HCT116 (cell line): ENCODE results near the gene LSM12. TPM values are rescaled to one million over a fixed set of nuclear protein-coding genes. Genes with fewer than 3 reads are reported as not detected.

ENCODE experiments used
- ATAC-seq: fragments of 200-7000 bp; cut with Tn5 transposase; 2 replicates; pipeline ENCODE4 v1.9.1; 2020; ENCODE audit warnings: mild to moderate bottlenecking, moderate library complexity
- BruUV-seq: library from RNA; stranded (reverse); fragments of 400-500 nt; replicated peaks from 2 replicates; lab custom pipeline; 2021; lab: Mats Ljungman, UMichigan
- CTCF ChIA-PET: fragments of 300-600 bp; sonication (Branson Sonifier 250); formaldehyde crosslinking; loops from one replicate; lab custom pipeline; 2021; ENCODE audit warnings: antibody characterized with exemption; lab: Charles Lee
- POLR2A ChIA-PET: fragments of 300-600, 350-600 bp; sonication (Branson Sonifier 250); formaldehyde crosslinking; loops from one replicate; lab custom pipeline; 2021; ENCODE audit warnings: antibody characterized with exemption; lab: Charles Lee
- RAD21 ChIA-PET, 2 experiments: fragments of 300-600 bp; sonication (Branson Sonifier 250); formaldehyde crosslinking; loops; one replicate each; lab custom pipeline; 2023; ENCODE audit warnings: low total read pairs in 2 of 2; ENCODE audit not compliant: uncharacterized antibody in 2 of 2, unreplicated experiment in 2 of 2, low non-redundant PET in 1 of 2; lab: Charles Lee
- DNase-seq: peaks from one replicate; pipeline ENCODE4 v3.0.0-alpha.2; 2010; ENCODE audit warnings: low read depth, low spot score
- H2AFZ ChIP-seq: fragments of 200-600 bp; shearing (Covaris generic), sonication (generic); 2 replicates; pipeline ENCODE4 v1.6.1; 2017; ENCODE audit warnings: low read depth, mixed run types, mixed read lengths, antibody characterized with exemption, low read length; ENCODE audit not compliant: poor library complexity, severe bottlenecking
- H3K27ac ChIP-seq: 2 replicates; pipeline ENCODE4 v1.5.1; 2012; ENCODE audit warnings: low read depth, low read length
- H3K27me3 ChIP-seq: fragments of 200-600 bp; sonication (generic); 2 replicates; pipeline ENCODE4 v1.6.1; 2016; ENCODE audit warnings: mixed run types, low read length, mixed read lengths; ENCODE audit not compliant: insufficient read depth
- H3K36me3 ChIP-seq, 2 experiments: fragments of 200-500 bp in 1 of 2; fragments of 200-600 bp in 1 of 2; sonication (Bioruptor generic) in 1 of 2; sonication (generic) in 1 of 2; 2 replicates each; pipeline versions ENCODE4 v1.5.1 to v1.6.1; 2014 to 2016; ENCODE audit warnings: low read length in 2 of 2, inconsistent platforms in 1 of 2, mixed read lengths in 1 of 2, mixed run types in 1 of 2; ENCODE audit not compliant: insufficient read depth in 2 of 2, control insufficient read depth in 1 of 2
- H3K4me1 ChIP-seq, 2 experiments: fragments of 200-600 bp in 1 of 2; sonication (generic) in 1 of 2; 2 replicates each; pipeline versions ENCODE4 v1.5.1 to v1.6.1; 2012 to 2017; ENCODE audit warnings: low read length in 2 of 2, inconsistent platforms in 1 of 2, mild to moderate bottlenecking in 1 of 2, mixed read lengths in 1 of 2, mixed run types in 1 of 2, moderate library complexity in 1 of 2; ENCODE audit not compliant: insufficient read depth in 2 of 2, control insufficient read depth in 1 of 2
- H3K4me2 ChIP-seq: fragments of 200-600 bp; sonication (generic); 2 replicates; pipeline ENCODE4 v1.6.1; 2017; ENCODE audit warnings: mixed run types, low read length, mixed read lengths
- H3K4me3 ChIP-seq, 2 experiments: fragments of 200-600 bp in 1 of 2; sonication (generic) in 1 of 2; replicated peaks in 1 of 2; 2 replicates each; pipeline ENCODE4 v1.5.1; 2011 to 2016; ENCODE audit warnings: low read length in 2 of 2, control low read depth in 1 of 2, low read depth in 1 of 2, mild to moderate bottlenecking in 1 of 2, mixed read lengths in 1 of 2, mixed run types in 1 of 2
- H3K79me2 ChIP-seq: fragments of 200-600 bp; sonication (generic); 2 replicates; pipeline ENCODE4 v1.6.1; 2017; ENCODE audit warnings: mild to moderate bottlenecking, mixed run types, low read length, moderate library complexity, mixed read lengths; ENCODE audit not compliant: insufficient read depth
- H3K9ac ChIP-seq: fragments of 200-600 bp; sonication (generic); 2 replicates; pipeline ENCODE4 v1.6.1; 2016; ENCODE audit warnings: low read length, mixed read lengths
- H3K9me2 ChIP-seq: fragments of 200-600 bp; sonication (generic), shearing (Covaris generic); 2 replicates; pipeline ENCODE4 v1.6.1; 2017; ENCODE audit warnings: mixed run types, mild to moderate bottlenecking, moderate library complexity; ENCODE audit not compliant: insufficient read depth
- H3K9me3 ChIP-seq, 2 experiments: fragments of 200-500 bp in 1 of 2; fragments of 200-600 bp in 1 of 2; sonication (Bioruptor generic) in 1 of 2; sonication (generic) in 1 of 2; 2 replicates each; pipeline ENCODE4 v1.6.1; 2014 to 2017; ENCODE audit warnings: low read length in 2 of 2, mixed read lengths in 2 of 2, inconsistent platforms in 1 of 2, low read depth in 1 of 2, mild to moderate bottlenecking in 1 of 2, mixed run types in 1 of 2, moderate library complexity in 1 of 2; ENCODE audit not compliant: control insufficient read depth in 1 of 2, insufficient read depth in 1 of 2
- H4K20me1 ChIP-seq: fragments of 200-600 bp; sonication (generic), shearing (Covaris generic); 2 replicates; pipeline ENCODE4 v1.6.1; 2017; ENCODE audit warnings: mixed run types, mild to moderate bottlenecking, moderate library complexity; ENCODE audit not compliant: insufficient read depth
- ATF3 ChIP-seq: IDR thresholded peaks from 2 replicates; pipeline ENCODE4 v1.6.1; 2012
- CBX3 ChIP-seq: IDR thresholded peaks from 2 replicates; pipeline ENCODE4 v1.6.1; 2012; ENCODE audit warnings: low read depth
- CEBPB ChIP-seq: IDR thresholded peaks from 2 replicates; pipeline ENCODE4 v1.6.1; 2012; ENCODE audit warnings: low read depth
- CTCF ChIP-seq, 3 experiments: fragments of 200-600 bp in 1 of 3; sonication (generic) in 1 of 3; IDR thresholded peaks in 2 of 3; conservative IDR thresholded peaks in 1 of 3; 2 replicates each; pipeline ENCODE4 v1.5.1; 2012 to 2017; ENCODE audit warnings: low read depth in 2 of 3, low read length in 2 of 3, antibody characterized with exemption in 1 of 3, borderline replicate concordance in 1 of 3, control low read depth in 1 of 3, mild to moderate bottlenecking in 1 of 3, mixed read lengths in 1 of 3, mixed run types in 1 of 3, moderate library complexity in 1 of 3; ENCODE audit not compliant: insufficient read depth in 1 of 3
- JUND ChIP-seq: IDR thresholded peaks from 2 replicates; pipeline ENCODE4 v1.6.1; 2012
- POLR2AphosphoS5 ChIP-seq: IDR thresholded peaks from 2 replicates; pipeline ENCODE4 v1.6.1; 2011; ENCODE audit warnings: mild to moderate bottlenecking, low read depth, low read length, moderate library complexity
- RAD21 ChIP-seq: IDR thresholded peaks from 2 replicates; pipeline ENCODE4 v1.6.1; 2012; ENCODE audit warnings: low read depth, mild to moderate bottlenecking
- REST ChIP-seq: IDR thresholded peaks from 2 replicates; pipeline ENCODE4 v1.6.1; 2012; ENCODE audit warnings: low read depth
- SIN3A ChIP-seq: IDR thresholded peaks from 2 replicates; pipeline ENCODE4 v1.6.1; 2012; ENCODE audit warnings: low read depth
- SP1 ChIP-seq: IDR thresholded peaks from 2 replicates; pipeline ENCODE4 v1.6.1; 2012; ENCODE audit warnings: low read depth
- YY1 ChIP-seq: IDR thresholded peaks from 2 replicates; pipeline ENCODE4 v1.6.1; 2011; ENCODE audit warnings: low read length, low read depth, moderate library complexity, mild to moderate bottlenecking; ENCODE audit not compliant: insufficient replicate concordance; ENCODE audit errors: extremely low read depth
- ZBTB33 ChIP-seq: IDR thresholded peaks from 2 replicates; pipeline ENCODE4 v1.6.1; 2011; ENCODE audit warnings: mild to moderate bottlenecking, low read length, moderate library complexity; ENCODE audit not compliant: insufficient replicate concordance; ENCODE audit errors: extremely low read depth
- ZNF274 ChIP-seq: fragments of 200-500 bp; sonication (Bioruptor generic); IDR thresholded peaks from 2 replicates; pipeline ENCODE4 v1.6.1; 2014; ENCODE audit warnings: mild to moderate bottlenecking, low read depth, low read length, inconsistent platforms
- intact Hi-C: fragments of 100-400 bp; cut with micrococcal nuclease; formaldehyde crosslinking; loops from 2 replicates; pipeline ENCODE4 v1.10.0; 2022
- total RNA-seq: library from RNA; stranded (reverse); gene quantifications from one replicate; pipeline ENCODE4 v1.2.1, GENCODE V29; 2021; ENCODE audit not compliant: unreplicated experiment

LSM12 gene
- total RNA-seq, 1 experiment from 2014 or later = 99.6 TPM

GRCh38 chr17:44001461-44001920 lies 65.0 kb downstream of the LSM12 start:
- Histone ChIP-seq H3K36me3 (no peaks in the 10 kb centered on the region), H4K20me1 (no peaks in the 10 kb centered on the region), H3K4me1 (peaks cover 7 to 47% of the 10 kb centered on the region in 2 experiments), H3K4me2 (no peak overlapping the region), H3K79me2 (peaks cover 11% of the 10 kb centered on the region; the same call in 1 of the 2 replicates), H3K9me2 (no peaks in the 10 kb centered on the region), H3K9me3 (no peaks in the 10 kb centered on the region), H3K27me3 (no peaks in the 10 kb centered on the region), H3K27ac (no peak overlapping the region)
- DNase-seq = no peak
- ATAC-seq = no peak
- CTCF ChIA-PET = interaction anchor here (3.8 kb wide), 1 partner anchor 58 kb away, joined by 19 read pairs; no protein-coding TSS in a partner anchor
- no peak for TF ChIP-seq CBX3
- no peak for TF ChIP-seq CTCF (IDR thresholded peaks at IDR 0.05 in 2 of 3, conservative IDR thresholded peaks at IDR 0.05 in 1 of 3; ENCODE audit: borderline replicate concordance in 1 of 3, insufficient read depth in 1 of 3, low read depth in 2 of 3, low read length in 2 of 3)
- no peak for TF ChIP-seq ZBTB33
- no peak for TF ChIP-seq POLR2AphosphoS5
- no peak for TF ChIP-seq ATF3
- TF ChIP-seq ZNF274 = no peak
- TF ChIP-seq CEBPB = no peak
- TF ChIP-seq JUND = no peak
- TF ChIP-seq REST = no peak
- TF ChIP-seq SIN3A = no peak
- TF ChIP-seq YY1 = no peak
- no peak for TF ChIP-seq RAD21
- no peak for TF ChIP-seq SP1
- TF ChIP-seq, all 23 proteins: peak for 0
- Histone ChIP-seq H2AFZ (no peak overlapping the region), H3K4me3 (no peak overlapping the region), H3K9ac (no peak overlapping the region)
- BruUV-seq = no TSS peak
- ChIA-PET RAD21 (no interaction called here), POLR2A (interaction anchor here (1.1 kb wide), 1 partner anchor 12 kb away, joined by 3 read pairs; no protein-coding TSS in a partner anchor)
- intact Hi-C loops = no loop called here
